ENCODE data around the gene HS3ST2. TPM values are rescaled to one million over a fixed set of nuclear protein-coding genes. Genes with fewer than 3 reads are reported as not detected.
"Not testable (repeated sequence)": the region's sequence is repeated elsewhere in the genome, so short reads cannot be mapped to it uniquely, and the experiment has no call there.

Gene HS3ST2
- total and polyA plus RNA-seq, 9 donors, result 0.31 to 28.9 (median 0.83) TPM; not detected in 3

DNA sequence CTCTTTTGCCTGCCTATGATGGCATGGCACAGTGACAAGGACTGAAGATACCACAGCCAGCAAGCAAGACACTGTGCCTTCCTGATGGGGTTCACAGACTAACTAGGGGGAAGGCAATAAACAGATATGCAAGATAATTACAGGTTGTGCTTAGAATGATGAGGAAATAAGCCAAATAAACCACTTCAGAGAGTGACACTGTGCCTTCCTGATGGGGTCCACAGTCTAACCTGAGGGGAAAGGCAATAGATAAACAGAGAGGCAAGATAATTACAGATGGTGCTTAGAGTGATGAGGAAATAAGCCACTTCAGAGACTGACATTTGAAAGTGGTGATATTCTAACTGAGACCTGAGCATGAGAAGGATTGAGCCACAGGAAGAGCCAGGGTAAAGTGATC, 84.2 kb downstream of the HS3ST2 start:
- DNase-seq, result no peak
- Histone ChIP-seq H3K27me3 (no peaks in the 10 kb centered on the region), H3K4me1 (ENCODE audit: insufficient read depth) (no peaks in the 10 kb centered on the region), H3K4me3 (no peak overlapping the region), H3K36me3 (no peaks in the 10 kb centered on the region), H3K9me3 (no peaks in the 10 kb centered on the region), H3K27ac (no peak overlapping the region)
- TF ChIP-seq POLR2A (IDR thresholded peaks at IDR 0.05) (no peak), CTCF (IDR thresholded peaks at IDR 0.05) (no peak), EP300 (IDR thresholded peaks at IDR 0.05) (no peak)
- intact Hi-C loops (cut with DNase I), result no loop called here

DNA sequence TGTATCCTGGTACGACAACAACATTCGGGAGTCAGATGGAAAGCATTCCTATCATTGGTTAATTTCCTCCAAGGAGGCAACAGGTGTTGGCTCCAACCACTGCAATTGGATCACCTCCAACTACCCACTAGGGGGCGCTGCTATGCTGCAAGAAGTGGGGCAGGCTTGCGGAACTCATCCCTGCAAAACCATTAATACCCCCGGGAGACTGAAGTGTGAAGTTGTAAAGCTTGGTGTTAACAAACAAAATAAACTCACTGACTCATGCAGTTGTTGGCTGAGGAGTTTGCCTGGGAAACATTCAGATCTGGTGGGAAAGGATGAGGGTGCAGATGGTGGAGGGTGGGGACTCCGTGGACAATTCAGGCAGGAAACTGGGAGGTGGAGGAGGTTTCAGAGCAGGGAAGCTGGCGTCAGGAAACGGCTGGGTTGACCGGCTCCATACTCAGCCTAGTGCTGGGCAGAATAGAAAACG, 84.9 kb downstream of the HS3ST2 start:
- no peak overlapping the region for H3K4me3 ChIP-seq
- no peaks in the 10 kb centered on the region for H3K27me3 ChIP-seq
- intact Hi-C loops (cut with DNase I), result no loop called here
- WGBS, 3 donors, result 1 to 2% (median 1%) methylated on average over 10 of the region's 10 CpGs
- H3K27ac ChIP-seq, result no peak overlapping the region
- no peaks in the 10 kb centered on the region for H3K36me3 ChIP-seq
- H3K9me3 ChIP-seq, result no peaks in the 10 kb centered on the region
- no peaks in the 10 kb centered on the region for H3K4me1 ChIP-seq (ENCODE audit: insufficient read depth)
- peak; percentile 9 to 42 (median 37) for DNase-seq
- TF ChIP-seq POLR2A (IDR thresholded peaks at IDR 0.05), result no peak
- no peak for TF ChIP-seq EP300 (IDR thresholded peaks at IDR 0.05)
- peak in 1 of 3 donors; percentile 19 for TF ChIP-seq CTCF (IDR thresholded peaks at IDR 0.05)

DNA sequence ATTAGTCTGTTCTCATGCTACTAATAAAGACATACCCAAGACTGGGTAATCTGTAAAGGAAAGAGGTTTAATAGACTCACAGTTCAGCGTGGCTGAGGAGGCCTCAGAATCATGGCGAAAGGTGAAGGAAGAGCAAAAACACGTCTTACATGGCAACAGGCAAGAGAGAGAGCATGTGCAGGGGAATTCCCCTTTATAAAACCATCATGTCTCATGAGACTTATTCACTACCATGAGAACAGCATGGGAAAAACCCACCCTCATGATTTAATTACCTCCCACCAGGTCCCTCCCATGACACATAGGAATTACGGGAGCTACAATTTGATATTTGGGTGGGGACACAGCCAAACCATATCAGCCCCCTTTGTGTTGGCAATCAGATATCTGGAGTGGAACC, 85.6 kb downstream of the HS3ST2 start:
- H3K36me3 ChIP-seq; H3K27ac ChIP-seq; H3K9me3 ChIP-seq; H3K27me3 ChIP-seq; DNase-seq; H3K4me1 ChIP-seq (ENCODE audit: insufficient read depth); H3K4me3 ChIP-seq; intact Hi-C loops (cut with DNase I): not testable (repeated sequence)
- WGBS, 3 donors, result 71 to 75% (median 74%) methylated on average over 4 of the region's 4 CpGs

DNA sequence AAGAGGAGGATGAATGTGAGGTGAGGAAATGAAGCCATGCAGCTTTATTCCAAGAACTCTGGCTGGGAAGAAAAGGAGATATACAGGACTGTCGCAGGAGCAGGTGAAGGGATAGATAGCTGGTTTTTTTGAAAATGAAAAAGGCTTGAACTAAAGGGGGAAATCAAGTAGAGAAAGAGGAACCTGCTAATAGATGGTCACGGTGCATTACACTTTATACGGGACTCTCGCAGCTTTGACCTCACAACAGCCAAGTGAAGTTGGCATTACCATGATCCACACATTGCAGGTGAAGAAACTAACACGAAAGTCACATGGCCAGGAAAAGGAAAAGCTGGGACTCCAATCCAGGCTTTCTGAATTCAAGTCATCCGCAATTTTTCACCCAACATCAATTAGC, 86.9 kb downstream of the HS3ST2 start:
- TF ChIP-seq EP300 (IDR thresholded peaks at IDR 0.05) (no peak), CTCF (IDR thresholded peaks at IDR 0.05) (no peak), POLR2A (IDR thresholded peaks at IDR 0.05) (no peak)
- no peaks in the 10 kb centered on the region for H3K36me3 ChIP-seq
- no peak overlapping the region for H3K27ac ChIP-seq
- 77 to 79% (median 77%) methylated on average over 6 of the region's 6 CpGs for WGBS, 3 donors
- H3K27me3 ChIP-seq, result no peaks in the 10 kb centered on the region
- no peaks in the 10 kb centered on the region for H3K4me1 ChIP-seq (ENCODE audit: insufficient read depth)
- DNase-seq, result no peak
- H3K4me3 ChIP-seq, result no peak overlapping the region
- no peaks in the 10 kb centered on the region for H3K9me3 ChIP-seq
- intact Hi-C loops (cut with DNase I), result no loop called here

GRCh38 chr16:22901563-22901962, 87.6 kb downstream of the HS3ST2 start:
- WGBS, 3 donors, result 24 to 31% (median 28%) methylated on average over 5 of the region's 5 CpGs
- Histone ChIP-seq H3K4me3 (no peak overlapping the region), H3K27me3 (no peaks in the 10 kb centered on the region), H3K27ac (no peak overlapping the region), H3K9me3 (no peaks in the 10 kb centered on the region), H3K36me3 (no peaks in the 10 kb centered on the region), H3K4me1 (ENCODE audit: insufficient read depth) (no peaks in the 10 kb centered on the region)
- intact Hi-C loops (cut with DNase I), result no loop called here
- DNase-seq, result no peak
- TF ChIP-seq POLR2A (IDR thresholded peaks at IDR 0.05) (no peak), CTCF (IDR thresholded peaks at IDR 0.05) (no peak), EP300 (IDR thresholded peaks at IDR 0.05) (no peak)
